ENCODE data around the gene RNASEH2C. TPM values are rescaled to one million over a fixed set of nuclear protein-coding genes. Genes with fewer than 3 reads are reported as not detected.

RNASEH2C gene
- polyA plus RNA-seq, 1 of the 3 experiments (the other 2 are of a cell fraction), result 43.9 TPM

DNA sequence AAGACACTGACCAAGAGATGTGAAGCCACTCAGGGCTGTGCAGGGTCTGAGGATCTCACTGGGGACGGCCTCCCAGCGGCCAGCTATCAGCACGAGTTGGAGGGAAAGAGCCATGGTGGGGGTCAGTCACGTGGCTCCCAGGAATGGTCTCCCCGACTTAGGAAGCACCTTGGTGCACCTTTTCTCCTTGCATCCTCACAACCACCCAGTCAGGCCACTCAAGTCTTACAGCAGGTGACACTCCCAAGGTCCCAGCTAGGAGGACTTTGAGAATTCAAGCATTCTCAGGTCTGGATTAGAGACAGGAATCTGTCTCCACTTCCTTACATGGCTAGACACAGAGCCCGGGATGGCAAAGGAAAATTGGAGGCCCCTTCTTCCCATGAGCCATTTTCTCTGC lies 2.7 kb downstream of the RNASEH2C start:
- peaks cover 42% of the 10 kb centered on the region for H3K79me2 ChIP-seq (ENCODE audit: insufficient read depth)
- H3K27me3 ChIP-seq (ENCODE audit: insufficient read depth), result no peaks in the 10 kb centered on the region
- peaks cover 17% of the 10 kb centered on the region; the same call in 1 of the 2 replicates for H4K20me1 ChIP-seq (ENCODE audit: insufficient read depth)
- no peak overlapping the region for H3K9ac ChIP-seq
- ChIA-PET POLR2A (no interaction called here), CTCF (interaction anchor here (1.2 to 1.4 kb wide), 2 partner anchors 27 to 101 kb away, joined by 3 read pairs; no protein-coding TSS in a partner anchor)
- no peak for DNase-seq
- no peak overlapping the region for H3K4me3 ChIP-seq (ENCODE audit: low read depth in 2 of 2, low read length in 1 of 2)
- TF ChIP-seq, protein P1, sequence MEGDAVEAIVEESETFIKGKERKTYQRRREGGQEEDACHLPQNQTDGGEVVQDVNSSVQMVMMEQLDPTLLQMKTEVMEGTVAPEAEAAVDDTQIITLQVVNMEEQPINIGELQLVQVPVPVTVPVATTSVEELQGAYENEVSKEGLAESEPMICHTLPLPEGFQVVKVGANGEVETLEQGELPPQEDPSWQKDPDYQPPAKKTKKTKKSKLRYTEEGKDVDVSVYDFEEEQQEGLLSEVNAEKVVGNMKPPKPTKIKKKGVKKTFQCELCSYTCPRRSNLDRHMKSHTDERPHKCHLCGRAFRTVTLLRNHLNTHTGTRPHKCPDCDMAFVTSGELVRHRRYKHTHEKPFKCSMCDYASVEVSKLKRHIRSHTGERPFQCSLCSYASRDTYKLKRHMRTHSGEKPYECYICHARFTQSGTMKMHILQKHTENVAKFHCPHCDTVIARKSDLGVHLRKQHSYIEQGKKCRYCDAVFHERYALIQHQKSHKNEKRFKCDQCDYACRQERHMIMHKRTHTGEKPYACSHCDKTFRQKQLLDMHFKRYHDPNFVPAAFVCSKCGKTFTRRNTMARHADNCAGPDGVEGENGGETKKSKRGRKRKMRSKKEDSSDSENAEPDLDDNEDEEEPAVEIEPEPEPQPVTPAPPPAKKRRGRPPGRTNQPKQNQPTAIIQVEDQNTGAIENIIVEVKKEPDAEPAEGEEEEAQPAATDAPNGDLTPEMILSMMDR (IDR thresholded peaks at IDR 0.05), result no peak
- TF ChIP-seq, protein P2, sequence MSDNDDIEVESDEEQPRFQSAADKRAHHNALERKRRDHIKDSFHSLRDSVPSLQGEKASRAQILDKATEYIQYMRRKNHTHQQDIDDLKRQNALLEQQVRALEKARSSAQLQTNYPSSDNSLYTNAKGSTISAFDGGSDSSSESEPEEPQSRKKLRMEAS (IDR thresholded peaks at IDR 0.05; ENCODE audit: low read depth), result no peak
- TF ChIP-seq YY1 (IDR thresholded peaks at IDR 0.05; ENCODE audit: low read depth), result no peak
- TF ChIP-seq, protein P3, sequence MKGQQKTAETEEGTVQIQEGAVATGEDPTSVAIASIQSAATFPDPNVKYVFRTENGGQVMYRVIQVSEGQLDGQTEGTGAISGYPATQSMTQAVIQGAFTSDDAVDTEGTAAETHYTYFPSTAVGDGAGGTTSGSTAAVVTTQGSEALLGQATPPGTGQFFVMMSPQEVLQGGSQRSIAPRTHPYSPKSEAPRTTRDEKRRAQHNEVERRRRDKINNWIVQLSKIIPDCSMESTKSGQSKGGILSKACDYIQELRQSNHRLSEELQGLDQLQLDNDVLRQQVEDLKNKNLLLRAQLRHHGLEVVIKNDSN (IDR thresholded peaks at IDR 0.05; ENCODE audit: borderline replicate concordance, low read depth), result no peak
- peaks cover 6% of the 10 kb centered on the region for H3F3A ChIP-seq (replicated peaks; ENCODE audit: insufficient read depth)
- H3K4me1 ChIP-seq (ENCODE audit: control insufficient read depth in 1 of 2, insufficient read depth in 2 of 2, low read depth in 1 of 2, low read length in 1 of 2), result peaks cover 10 to 24% of the 10 kb centered on the region in 2 experiments; a peak in 1 of 4 replicates
- 92% methylated on average over 2 of the region's 6 CpGs for WGBS (ENCODE audit: low lambda C conversion rate)
- peaks cover 40 to 43% of the 10 kb centered on the region in 2 experiments for H3K36me3 ChIP-seq (replicated peaks in 1 of 2; ENCODE audit: control insufficient read depth in 1 of 2, insufficient read depth in 2 of 2, low read length in 1 of 2)
- H3K27ac ChIP-seq (ENCODE audit: low read depth in 2 of 2, low read length in 1 of 2), result no peak overlapping the region
- H2AFZ ChIP-seq (ENCODE audit: low read depth), result no peak overlapping the region
- H3K9me3 ChIP-seq, result no peaks in the 10 kb centered on the region
- H3K9me2 ChIP-seq, result no peaks in the 10 kb centered on the region
- no peak overlapping the region; the same call in 1 of the 2 replicates for H3K4me2 ChIP-seq

DNA sequence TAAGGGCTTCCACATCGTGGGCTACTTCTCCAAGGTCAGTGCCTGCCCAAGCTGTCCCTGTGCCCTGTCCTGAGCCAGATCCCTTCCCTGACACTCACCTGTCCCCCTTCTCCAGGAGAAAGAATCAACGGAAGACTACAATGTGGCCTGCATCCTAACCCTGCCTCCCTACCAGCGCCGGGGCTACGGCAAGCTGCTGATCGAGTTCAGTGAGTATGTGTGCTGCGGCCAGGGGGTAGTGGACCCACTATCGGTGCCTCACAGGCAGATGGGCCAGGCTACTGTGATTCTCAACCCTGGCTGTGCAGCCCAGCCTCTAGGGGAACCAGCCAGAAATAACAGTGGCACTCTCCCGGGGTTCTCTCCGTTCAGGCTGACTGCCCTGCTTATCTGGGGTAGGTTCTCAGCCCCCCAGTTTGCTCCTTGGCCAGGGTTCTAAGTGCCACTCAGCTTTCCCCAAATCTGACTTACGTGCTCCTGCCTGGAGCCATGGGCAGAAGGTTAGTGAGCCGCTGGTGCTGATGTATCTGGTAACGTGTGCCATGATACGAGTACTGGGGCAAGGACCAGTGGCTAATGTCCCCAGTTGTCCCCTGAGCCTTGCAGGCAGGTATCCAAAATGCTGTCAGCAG lies 3.7 kb downstream of the RNASEH2C start:
- Histone ChIP-seq H3K36me3 (replicated peaks in 1 of 2; ENCODE audit: control insufficient read depth in 1 of 2, insufficient read depth in 2 of 2, low read length in 1 of 2) (peaks cover 40 to 43% of the 10 kb centered on the region in 2 experiments), H2AFZ (ENCODE audit: low read depth) (no peak overlapping the region), H3K4me2 (no peak overlapping the region), H3K4me3 (ENCODE audit: low read depth in 2 of 2, low read length in 1 of 2) (no peak overlapping the region), H3K9me3 (no peaks in the 10 kb centered on the region), H3K9me2 (no peaks in the 10 kb centered on the region), H4K20me1 (ENCODE audit: insufficient read depth) (peaks cover 17% of the 10 kb centered on the region; the same call in 1 of the 2 replicates), H3K27me3 (ENCODE audit: insufficient read depth) (no peaks in the 10 kb centered on the region), H3K27ac (ENCODE audit: low read depth in 2 of 2, low read length in 1 of 2) (no peak overlapping the region), H3F3A (replicated peaks; ENCODE audit: insufficient read depth) (peaks cover 1% of the 10 kb centered on the region), H3K79me2 (ENCODE audit: insufficient read depth) (peaks cover 46% of the 10 kb centered on the region), H3K4me1 (ENCODE audit: control insufficient read depth in 1 of 2, insufficient read depth in 2 of 2, low read depth in 1 of 2, low read length in 1 of 2) (peaks cover 13 to 26% of the 10 kb centered on the region in 2 experiments; a peak in 1 of 4 replicates), H3K9ac (no peak overlapping the region)
- DNase-seq, result no peak
- CTCF ChIA-PET, result interaction anchor here (1.4 kb wide), 2 partner anchors 28 to 101 kb away, joined by 3 to 4 read pairs; no protein-coding TSS in a partner anchor
- 98% methylated on average over 13 of the region's 14 CpGs for WGBS (ENCODE audit: low lambda C conversion rate)
- POLR2A ChIA-PET, result interaction anchor here (0.6 kb wide), 1 partner anchor 99 kb away, joined by 3 read pairs; no protein-coding TSS in a partner anchor
- no peak for TF ChIP-seq FOXJ3 (CRISPR knock-in tag; IDR thresholded peaks at IDR 0.05)
- no peak for TF ChIP-seq RAD21 (IDR thresholded peaks at IDR 0.05; ENCODE audit: low read length)
- no peak for TF ChIP-seq TAF1 (IDR thresholded peaks at IDR 0.05; ENCODE audit: borderline replicate concordance, low read depth, low read length)
- TF ChIP-seq JUND (IDR thresholded peaks at IDR 0.05), result no peak
- no peak for TF ChIP-seq EP300 (IDR thresholded peaks at IDR 0.05; ENCODE audit: borderline replicate concordance in 1 of 2, low read depth in 1 of 2, low read length in 1 of 2)
- TF ChIP-seq, protein P3 (IDR thresholded peaks at IDR 0.05; ENCODE audit: borderline replicate concordance, low read depth), result no peak
- no peak for TF ChIP-seq YY1 (IDR thresholded peaks at IDR 0.05; ENCODE audit: low read depth)
- no peak for TF ChIP-seq GABPA (IDR thresholded peaks at IDR 0.05; ENCODE audit: low read depth)
- no peak for TF ChIP-seq CHD2 (IDR thresholded peaks at IDR 0.05; ENCODE audit: low read length, partially characterized antibody)
- no peak for TF ChIP-seq RCOR1 (IDR thresholded peaks at IDR 0.05; ENCODE audit: low read length)
- TF ChIP-seq RXRA (IDR thresholded peaks at IDR 0.05; ENCODE audit: borderline replicate concordance, low read depth), result no peak
- TF ChIP-seq NFIC (IDR thresholded peaks at IDR 0.05; ENCODE audit: borderline replicate concordance), result no peak
- no peak for TF ChIP-seq FOSL2 (IDR thresholded peaks at IDR 0.05; ENCODE audit: borderline replicate concordance, low read depth)
- TF ChIP-seq, protein P4, sequence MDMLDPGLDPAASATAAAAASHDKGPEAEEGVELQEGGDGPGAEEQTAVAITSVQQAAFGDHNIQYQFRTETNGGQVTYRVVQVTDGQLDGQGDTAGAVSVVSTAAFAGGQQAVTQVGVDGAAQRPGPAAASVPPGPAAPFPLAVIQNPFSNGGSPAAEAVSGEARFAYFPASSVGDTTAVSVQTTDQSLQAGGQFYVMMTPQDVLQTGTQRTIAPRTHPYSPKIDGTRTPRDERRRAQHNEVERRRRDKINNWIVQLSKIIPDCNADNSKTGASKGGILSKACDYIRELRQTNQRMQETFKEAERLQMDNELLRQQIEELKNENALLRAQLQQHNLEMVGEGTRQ (IDR thresholded peaks at IDR 0.05; ENCODE audit: borderline replicate concordance, low read depth, low read length), result no peak
- no peak for TF ChIP-seq FOXM1 (IDR thresholded peaks at IDR 0.05; ENCODE audit: low read depth)
- TF ChIP-seq, protein P5, sequence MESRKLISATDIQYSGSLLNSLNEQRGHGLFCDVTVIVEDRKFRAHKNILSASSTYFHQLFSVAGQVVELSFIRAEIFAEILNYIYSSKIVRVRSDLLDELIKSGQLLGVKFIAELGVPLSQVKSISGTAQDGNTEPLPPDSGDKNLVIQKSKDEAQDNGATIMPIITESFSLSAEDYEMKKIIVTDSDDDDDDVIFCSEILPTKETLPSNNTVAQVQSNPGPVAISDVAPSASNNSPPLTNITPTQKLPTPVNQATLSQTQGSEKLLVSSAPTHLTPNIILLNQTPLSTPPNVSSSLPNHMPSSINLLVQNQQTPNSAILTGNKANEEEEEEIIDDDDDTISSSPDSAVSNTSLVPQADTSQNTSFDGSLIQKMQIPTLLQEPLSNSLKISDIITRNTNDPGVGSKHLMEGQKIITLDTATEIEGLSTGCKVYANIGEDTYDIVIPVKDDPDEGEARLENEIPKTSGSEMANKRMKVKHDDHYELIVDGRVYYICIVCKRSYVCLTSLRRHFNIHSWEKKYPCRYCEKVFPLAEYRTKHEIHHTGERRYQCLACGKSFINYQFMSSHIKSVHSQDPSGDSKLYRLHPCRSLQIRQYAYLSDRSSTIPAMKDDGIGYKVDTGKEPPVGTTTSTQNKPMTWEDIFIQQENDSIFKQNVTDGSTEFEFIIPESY (IDR thresholded peaks at IDR 0.05; ENCODE audit: borderline replicate concordance, low read depth), result no peak
- TF ChIP-seq POLR2AphosphoS5 (IDR thresholded peaks at IDR 0.05; ENCODE audit: low read depth, low read length), result no peak
- no peak for TF ChIP-seq RFX5 (IDR thresholded peaks at IDR 0.05; ENCODE audit: low read length)
